ENCODE measurements around the gene INPP5F. TPM values are rescaled to one million over a fixed set of nuclear protein-coding genes. Genes with fewer than 3 reads are reported as not detected.

INPP5F gene
- total and polyA plus RNA-seq, 9 of the 15 experiments (the other 6 are each of a cell fraction or from before 2014, with no cell fraction given) = 1.6 to 7.3 (median 6.0) TPM

- Histone ChIP-seq H3K9me3 (replicated peaks; ENCODE audit: control insufficient read depth, insufficient read depth, low read depth, low read length) (no peaks in the 10 kb centered on the region; the same call in 1 of the 2 replicates), H3K36me3 (ENCODE audit: control insufficient read depth, insufficient read depth, low read length) (no peaks in the 10 kb centered on the region), H3K4me1 (replicated peaks in 1 of 2; ENCODE audit: control insufficient read depth in 2 of 2, insufficient read depth in 2 of 2, low read length in 2 of 2) (no peaks in the 10 kb centered on the region; a peak in 1 of 5 replicates), H3K9me1 (ENCODE audit: control insufficient read depth, insufficient read depth, low read length) (no peaks in the 10 kb centered on the region), H3K27me3 (ENCODE audit: control insufficient read depth in 2 of 2, insufficient read depth in 2 of 2, low read length in 2 of 2) (no peaks in the 10 kb centered on the region), H3K27ac (ENCODE audit: extremely low read depth, low read depth, low read length) (no peak overlapping the region), H3K79me2 (ENCODE audit: control insufficient read depth, insufficient read depth, low read length) (no peaks in the 10 kb centered on the region), H3K4me3 (no peak overlapping the region), H3K9ac (ENCODE audit: insufficient read depth in 1 of 2, low read depth in 2 of 2, low read length in 2 of 2) (no peak overlapping the region), H2AFZ (ENCODE audit: low read depth, low read length) (no peak overlapping the region), H4K20me1 (replicated peaks; ENCODE audit: control insufficient read depth, insufficient read depth, low read length) (no peaks in the 10 kb centered on the region), H3K4me2 (ENCODE audit: insufficient read depth, low read length) (no peak overlapping the region)
- no peak for TF ChIP-seq TBP (optimal IDR thresholded peaks at IDR 0.05; ENCODE audit: low read depth, low read length)
- no peak for FAIRE-seq
- POLR2A ChIA-PET = no interaction called here
- BruUV-seq (replicated peaks) = no TSS peak
- WGBS (ENCODE audit: insufficient coverage, low coverage, missing lambda C conversion rate) = 44% methylated on average over 3 of the region's 3 CpGs
- ATAC-seq = no peak
- intact Hi-C loops (cut with micrococcal nuclease) = no loop called here
- CTCF ChIA-PET (ENCODE audit: low intra/inter-chr PET ratio) = no interaction called here
- in situ Hi-C loops (cut with MboI) = no loop called here
- no peak for DNase-seq (ENCODE audit: extremely low read depth in 1 of 4, low spot score in 3 of 4)
Measured at GRCh38 chr10:119705434-119705831, 20.4 kb upstream of the INPP5F start.

- CTCF ChIA-PET (ENCODE audit: low intra/inter-chr PET ratio) = no interaction called here
- no peak overlapping the region for H3K27ac ChIP-seq (ENCODE audit: extremely low read depth, low read depth, low read length)
- no peaks in the 10 kb centered on the region; a peak in 1 of 5 replicates for H3K4me1 ChIP-seq (replicated peaks in 1 of 2; ENCODE audit: control insufficient read depth in 2 of 2, insufficient read depth in 2 of 2, low read length in 2 of 2)
- in situ Hi-C loops (cut with MboI) (no loop called here), intact Hi-C loops (cut with micrococcal nuclease) (no loop called here)
- FAIRE-seq = no peak
- H3K27me3 ChIP-seq (ENCODE audit: control insufficient read depth in 2 of 2, insufficient read depth in 2 of 2, low read length in 2 of 2) = no peaks in the 10 kb centered on the region
- WGBS (ENCODE audit: insufficient coverage, low coverage, missing lambda C conversion rate) = 20% methylated on average over 3 of the region's 7 CpGs
- no peaks in the 10 kb centered on the region for H3K36me3 ChIP-seq (ENCODE audit: control insufficient read depth, insufficient read depth, low read length)
- H3K9me3 ChIP-seq (replicated peaks; ENCODE audit: control insufficient read depth, insufficient read depth, low read depth, low read length) = no peaks in the 10 kb centered on the region; the same call in 1 of the 2 replicates
- POLR2A ChIA-PET = no interaction called here
- H3K9ac ChIP-seq (ENCODE audit: insufficient read depth in 1 of 2, low read depth in 2 of 2, low read length in 2 of 2) = no peak overlapping the region
- no peak overlapping the region for H3K4me2 ChIP-seq (ENCODE audit: insufficient read depth, low read length)
- no peak overlapping the region for H3K4me3 ChIP-seq
- DNase-seq (ENCODE audit: extremely low read depth in 1 of 4, low spot score in 3 of 4) = no peak
- no TSS peak for BruUV-seq (replicated peaks)
- TF ChIP-seq CBFA2T2 (conservative IDR thresholded peaks at IDR 0.05) = peak; percentile 14; the same call in 1 of the 2 replicates
- no peak for TF ChIP-seq PBX2 (CRISPR knock-in tag; IDR thresholded peaks at IDR 0.05; ENCODE audit: low read depth)
- TF ChIP-seq PBX2 (tag; conservative IDR thresholded peaks at IDR 0.05; ENCODE audit: low read depth) = 0 out of 2 replicates have a peak, but pooled peaks have one; percentile 15
- TF ChIP-seq SUPT5H (IDR thresholded peaks at IDR 0.05) = no peak
- peak; percentile 36; the same call in 1 of the 2 replicates for TF ChIP-seq CBFA2T3 (IDR thresholded peaks at IDR 0.05)
- no peak for TF ChIP-seq XRCC4 (IDR thresholded peaks at IDR 0.05; ENCODE audit: extremely low read depth, insufficient read depth, insufficient read length)
- no peak for TF ChIP-seq POLR3G (IDR thresholded peaks at IDR 0.05; ENCODE audit: extremely low read depth, insufficient read length, insufficient replicate concordance)
- no peak for TF ChIP-seq CHD4 (IDR thresholded peaks at IDR 0.05; ENCODE audit: insufficient read depth, insufficient replicate concordance, low read depth, low read length, poor library complexity, severe bottlenecking)
- TF ChIP-seq WHSC1 (IDR thresholded peaks at IDR 0.05; ENCODE audit: low read length) = no peak
- H2AFZ ChIP-seq (ENCODE audit: low read depth, low read length) = no peak overlapping the region
- H3K9me1 ChIP-seq (ENCODE audit: control insufficient read depth, insufficient read depth, low read length) = no peaks in the 10 kb centered on the region
- ATAC-seq = no peak
- no peaks in the 10 kb centered on the region for H3K79me2 ChIP-seq (ENCODE audit: control insufficient read depth, insufficient read depth, low read length)
- H4K20me1 ChIP-seq (replicated peaks; ENCODE audit: control insufficient read depth, insufficient read depth, low read length) = no peaks in the 10 kb centered on the region
Measured at GRCh38 chr10:119706521-119707278, 19.1 kb upstream of the INPP5F start.

All from K562 (cell line).